SKM-1 (cell line): ENCODE results near the gene DESI1.
"Not testable (repeated sequence)": the region's sequence is repeated elsewhere in the genome, so short reads cannot be mapped to it uniquely, and the experiment has no call there.

ENCODE experiments used
- DNase-seq: peaks from one replicate; lab custom pipeline; 2025; ENCODE audit not compliant: unreplicated experiment; lab: John Stamatoyannopoulos, UW

The DESI1 gene

GRCh38 chr22:41636467-41636866 lies 15.6 kb upstream of the DESI1 start:
- DNase-seq: no peak

GRCh38 chr22:41634610-41635009 lies 13.8 kb upstream of the DESI1 start:
- DNase-seq: not testable (repeated sequence)

GRCh38 chr22:41631615-41632014 lies 10.8 kb upstream of the DESI1 start:
- not testable (repeated sequence) for DNase-seq

GRCh38 chr22:41631115-41631514 lies 10.3 kb upstream of the DESI1 start:
- not testable (repeated sequence) for DNase-seq

- no peak for DNase-seq
These were observed 4.7 kb upstream of the DESI1 start for GRCh38 chr22:41625577-41625976.

- DNase-seq: no peak
These were observed 1.0 kb upstream of the DESI1 start for GRCh38 chr22:41621911-41622179.

GRCh38 chr22:41621099-41621910 lies 462 bp upstream of the DESI1 start, which contains the start of gene XRCC6:
TSS of gene XRCC6 (plus strand) at chr22:41621295. CDS start at chr22:41622005, 710 bp downstream.
- peak; percentile 98 for DNase-seq

- DNase-seq: no peak
These were observed 759 bp downstream of the DESI1 start for GRCh38 chr22:41619979-41620588.

- DNase-seq: no peak
These were observed 7.4 kb downstream of the DESI1 start for GRCh38 chr22:41613456-41613855.

GRCh38 chr22:41612603-41613306 lies 8.1 kb downstream of the DESI1 start:
- DNase-seq: no peak

- no peak for DNase-seq
These were observed 12.5 kb downstream of the DESI1 start for GRCh38 chr22:41608386-41608785.

- no peak for DNase-seq
These were observed 16.9 kb downstream of the DESI1 start for GRCh38 chr22:41603873-41604332.

GRCh38 chr22:41600976-41601375 lies 19.9 kb downstream of the DESI1 start:
- DNase-seq: no peak

- no peak for DNase-seq
These were observed 21.8 kb downstream of the DESI1 start for GRCh38 chr22:41598891-41599635.

- DNase-seq: no peak
These were observed 22.8 kb downstream of the DESI1 start for GRCh38 chr22:41598081-41598480.

- DNase-seq: no peak
These were observed 23.2 kb downstream of the DESI1 start for GRCh38 chr22:41597635-41597953.

- DNase-seq: peak; percentile 13
These were observed 23.8 kb downstream of the DESI1 start for GRCh38 chr22:41596776-41597634.

- no peak for DNase-seq
These were observed 25.1 kb downstream of the DESI1 start for GRCh38 chr22:41595703-41596102.

GRCh38 chr22:41593336-41593960 lies 27.4 kb downstream of the DESI1 start:
- DNase-seq: not testable (repeated sequence)
